H1 (cell line): ENCODE data around the gene CLMP.

Experiments used
- BRCA1 ChIP-seq: IDR thresholded peaks from 2 replicates; pipeline ENCODE4 v1.6.1; 2012; ENCODE audit warnings: low read depth, low read length, improper control_type of control experiment
- CTBP2 ChIP-seq: IDR thresholded peaks from 2 replicates; pipeline ENCODE4 v1.7.0; 2011; ENCODE audit warnings: borderline replicate concordance, mild to moderate bottlenecking, moderate library complexity, mixed read lengths, low read length; ENCODE audit not compliant: insufficient read depth, insufficient read length
- EP300 ChIP-seq, 2 experiments: IDR thresholded peaks; 1 replicate in 1 of 2; 2 replicates in 1 of 2; pipeline ENCODE4 v1.6.1; 2011 to 2012; ENCODE audit warnings: low read depth in 2 of 2, low read length in 2 of 2, mild to moderate bottlenecking in 2 of 2, borderline replicate concordance in 1 of 2, inconsistent platforms in 1 of 2, moderate library complexity in 1 of 2
- POLR2A ChIP-seq, 2 experiments: IDR thresholded peaks; 1 replicate in 1 of 2; 2 replicates in 1 of 2; pipeline ENCODE4 v1.6.1; 2011; ENCODE audit warnings: low read depth in 2 of 2, low read length in 2 of 2, mild to moderate bottlenecking in 2 of 2; ENCODE audit errors: control extremely low read depth in 1 of 2
- POLR2AphosphoS5 ChIP-seq: IDR thresholded peaks from 2 replicates; pipeline ENCODE4 v1.6.1; 2011; ENCODE audit warnings: low read depth, low read length
- RAD21 ChIP-seq, 2 experiments: IDR thresholded peaks in 1 of 2; conservative IDR thresholded peaks in 1 of 2; 2 replicates each; pipeline ENCODE4 v1.6.1; 2011; ENCODE audit warnings: low read depth in 2 of 2, low read length in 2 of 2, improper control_type of control experiment in 1 of 2, inconsistent platforms in 1 of 2, mild to moderate bottlenecking in 1 of 2, moderate library complexity in 1 of 2
- RFX5 ChIP-seq: IDR thresholded peaks from 2 replicates; pipeline ENCODE4 v1.6.1; 2011; ENCODE audit warnings: low read depth, low read length, improper control_type of control experiment, borderline replicate concordance
- RXRA ChIP-seq: IDR thresholded peaks from 2 replicates; pipeline ENCODE4 v1.6.1; 2011; ENCODE audit warnings: low read depth, mild to moderate bottlenecking, low read length, moderate library complexity; ENCODE audit not compliant: insufficient read depth
- SIRT6 ChIP-seq: IDR thresholded peaks from one replicate; pipeline ENCODE4 v1.7.1; 2012; ENCODE audit warnings: low read length, inconsistent platforms
- SRF ChIP-seq: IDR thresholded peaks from 2 replicates; pipeline ENCODE4 v1.6.1; 2011; ENCODE audit warnings: mild to moderate bottlenecking, low read depth, low read length, moderate library complexity
- TF ChIP-seq, protein P1 (sequence below), 3 experiments: IDR thresholded peaks; 1 replicate in 2 of 3; 2 replicates in 1 of 3; pipeline versions ENCODE4 v1.5.1 to v1.6.1; 2011; ENCODE audit warnings: low read length in 3 of 3, mild to moderate bottlenecking in 3 of 3, inconsistent platforms in 2 of 3, low read depth in 1 of 3, moderate library complexity in 1 of 3; ENCODE audit not compliant: insufficient read depth in 1 of 3; ENCODE audit errors: control extremely low read depth in 1 of 3
- TF ChIP-seq, protein P2 (sequence below): IDR thresholded peaks from 2 replicates; pipeline ENCODE4 v1.6.1; 2012; ENCODE audit warnings: low read length, inconsistent platforms

DNA sequence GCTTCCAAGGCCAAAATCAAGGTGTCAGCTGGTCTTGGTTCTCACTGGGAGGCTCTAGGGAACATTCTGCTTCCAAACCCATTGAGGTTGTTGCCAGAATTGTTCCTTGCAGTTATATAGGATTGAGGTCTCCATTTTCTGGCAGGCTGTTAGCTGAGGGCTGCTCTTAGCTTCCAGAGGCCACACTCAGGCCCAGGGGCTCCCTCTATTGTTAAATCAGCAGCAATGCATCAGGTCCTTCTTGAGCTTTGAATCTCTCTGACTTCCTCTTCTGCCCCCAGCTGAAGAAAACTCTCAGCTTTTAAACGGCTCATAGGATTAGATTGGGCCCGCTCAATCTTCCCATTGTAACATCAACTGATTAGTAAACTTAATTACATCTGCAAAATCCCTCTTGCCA, 174.1 kb downstream of the CLMP start:
- TF ChIP-seq SRF = no peak
- no peak for TF ChIP-seq BRCA1
- TF ChIP-seq RFX5 = no peak
- TF ChIP-seq EP300 (IDR thresholded peaks at IDR 0.05; ENCODE audit: borderline replicate concordance in 1 of 2, low read depth in 2 of 2, low read length in 2 of 2) = no peak
- TF ChIP-seq, protein P1, sequence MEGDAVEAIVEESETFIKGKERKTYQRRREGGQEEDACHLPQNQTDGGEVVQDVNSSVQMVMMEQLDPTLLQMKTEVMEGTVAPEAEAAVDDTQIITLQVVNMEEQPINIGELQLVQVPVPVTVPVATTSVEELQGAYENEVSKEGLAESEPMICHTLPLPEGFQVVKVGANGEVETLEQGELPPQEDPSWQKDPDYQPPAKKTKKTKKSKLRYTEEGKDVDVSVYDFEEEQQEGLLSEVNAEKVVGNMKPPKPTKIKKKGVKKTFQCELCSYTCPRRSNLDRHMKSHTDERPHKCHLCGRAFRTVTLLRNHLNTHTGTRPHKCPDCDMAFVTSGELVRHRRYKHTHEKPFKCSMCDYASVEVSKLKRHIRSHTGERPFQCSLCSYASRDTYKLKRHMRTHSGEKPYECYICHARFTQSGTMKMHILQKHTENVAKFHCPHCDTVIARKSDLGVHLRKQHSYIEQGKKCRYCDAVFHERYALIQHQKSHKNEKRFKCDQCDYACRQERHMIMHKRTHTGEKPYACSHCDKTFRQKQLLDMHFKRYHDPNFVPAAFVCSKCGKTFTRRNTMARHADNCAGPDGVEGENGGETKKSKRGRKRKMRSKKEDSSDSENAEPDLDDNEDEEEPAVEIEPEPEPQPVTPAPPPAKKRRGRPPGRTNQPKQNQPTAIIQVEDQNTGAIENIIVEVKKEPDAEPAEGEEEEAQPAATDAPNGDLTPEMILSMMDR (IDR thresholded peaks at IDR 0.05; ENCODE audit: control extremely low read depth in 1 of 3, insufficient read depth in 1 of 3, low read depth in 1 of 3, low read length in 3 of 3) = peak; percentile 48 to 84 (median 81)
- TF ChIP-seq POLR2A (IDR thresholded peaks at IDR 0.05; ENCODE audit: control extremely low read depth in 1 of 2, low read depth in 2 of 2, low read length in 2 of 2) = no peak
- TF ChIP-seq POLR2AphosphoS5 = no peak
- TF ChIP-seq RXRA = no peak
- TF ChIP-seq, protein P2, sequence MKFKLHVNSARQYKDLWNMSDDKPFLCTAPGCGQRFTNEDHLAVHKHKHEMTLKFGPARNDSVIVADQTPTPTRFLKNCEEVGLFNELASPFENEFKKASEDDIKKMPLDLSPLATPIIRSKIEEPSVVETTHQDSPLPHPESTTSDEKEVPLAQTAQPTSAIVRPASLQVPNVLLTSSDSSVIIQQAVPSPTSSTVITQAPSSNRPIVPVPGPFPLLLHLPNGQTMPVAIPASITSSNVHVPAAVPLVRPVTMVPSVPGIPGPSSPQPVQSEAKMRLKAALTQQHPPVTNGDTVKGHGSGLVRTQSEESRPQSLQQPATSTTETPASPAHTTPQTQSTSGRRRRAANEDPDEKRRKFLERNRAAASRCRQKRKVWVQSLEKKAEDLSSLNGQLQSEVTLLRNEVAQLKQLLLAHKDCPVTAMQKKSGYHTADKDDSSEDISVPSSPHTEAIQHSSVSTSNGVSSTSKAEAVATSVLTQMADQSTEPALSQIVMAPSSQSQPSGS = no peak
- no peak for TF ChIP-seq SIRT6
- TF ChIP-seq CTBP2 = no peak
- TF ChIP-seq RAD21 (IDR thresholded peaks at IDR 0.05 in 1 of 2, conservative IDR thresholded peaks at IDR 0.05 in 1 of 2; ENCODE audit: low read depth in 2 of 2, low read length in 2 of 2) = peak; percentile 86
